SU-DHL-6 (cell line): Measurements from ENCODE around the gene RELL1.

Experiments
- H2AFZ ChIP-seq: fragments of 200-600 bp; sonication (generic); 2 replicates; pipeline ENCODE4 v1.6.1; 2014; ENCODE audit warnings: low read depth, mild to moderate bottlenecking, moderate library complexity, mixed read lengths, antibody characterized with exemption, low read length; ENCODE audit not compliant: severe bottlenecking
- H3F3A ChIP-seq: fragments of 200-600 bp; shearing (Covaris generic); 2 replicates; pipeline ENCODE4 v1.6.0; 2016; ENCODE audit warnings: antibody characterized with exemption, mild to moderate bottlenecking; ENCODE audit not compliant: insufficient read depth
- H3K27ac ChIP-seq: fragments of 200-600 bp; sonication (generic); 2 replicates; pipeline ENCODE4 v1.5.1; 2016; ENCODE audit warnings: low read depth, mild to moderate bottlenecking, low read length, moderate library complexity, mixed read lengths
- H3K27me3 ChIP-seq: fragments of 200-600 bp; sonication (generic), shearing (Covaris generic); 2 replicates; pipeline ENCODE4 v1.6.0; 2014; ENCODE audit warnings: mild to moderate bottlenecking, low read length
- H3K36me3 ChIP-seq: fragments of 200-600 bp; sonication (generic); 2 replicates; pipeline ENCODE4 v1.6.1; 2014; ENCODE audit warnings: mild to moderate bottlenecking, low read length, mixed read lengths
- H3K4me2 ChIP-seq: fragments of 300-600, 200-600 bp; shearing (Covaris generic), sonication (generic); 2 replicates; pipeline ENCODE4 v1.6.0; 2014; ENCODE audit warnings: low read length, low read depth, mild to moderate bottlenecking; ENCODE audit not compliant: poor library complexity, severe bottlenecking
- H3K4me3 ChIP-seq: fragments of 200-600 bp; sonication (generic); 2 replicates; pipeline ENCODE4 v1.5.1; 2014; ENCODE audit warnings: antibody characterized with exemption, low read length, mild to moderate bottlenecking, mixed read lengths; ENCODE audit not compliant: insufficient read depth, poor library complexity, severe bottlenecking
- H3K79me2 ChIP-seq: fragments of 200-600 bp; sonication (generic); 2 replicates; pipeline ENCODE4 v1.6.1; 2014; ENCODE audit warnings: mild to moderate bottlenecking, low read length, moderate library complexity; ENCODE audit not compliant: insufficient read depth
- H3K9ac ChIP-seq: fragments of 200-600 bp; sonication (generic); 2 replicates; pipeline ENCODE4 v1.7.0; 2014; ENCODE audit warnings: mild to moderate bottlenecking, low read length
- H3K9me2 ChIP-seq: fragments of 200-600 bp; sonication (generic); replicated peaks from 2 replicates; pipeline ENCODE4 v1.6.1; 2014; ENCODE audit warnings: low read length; ENCODE audit not compliant: insufficient read depth
- H3K9me3 ChIP-seq: fragments of 200-600 bp; sonication (generic); 2 replicates; pipeline ENCODE4 v1.6.1; 2014; ENCODE audit warnings: low read length, mixed read lengths; ENCODE audit not compliant: insufficient read depth
- H4K20me1 ChIP-seq: fragments of 200-600 bp; sonication (generic); 2 replicates; pipeline ENCODE4 v1.6.1; 2014; ENCODE audit warnings: low read depth, mild to moderate bottlenecking, antibody characterized with exemption, low read length, moderate library complexity, mixed read lengths
- CTCF ChIP-seq: fragments of 200-600 bp; sonication (generic); IDR thresholded peaks from one replicate; pipeline ENCODE4 v1.5.1; 2017; ENCODE audit warnings: antibody characterized with exemption, mild to moderate bottlenecking, low read length, moderate library complexity; ENCODE audit not compliant: insufficient read depth, poor library complexity, severe bottlenecking
- EZH2phosphoT487 ChIP-seq: fragments of 200-600 bp; sonication (generic), shearing (Covaris generic); conservative IDR thresholded peaks from 2 replicates; pipeline ENCODE4 v1.6.1; 2018; ENCODE audit warnings: mild to moderate bottlenecking, antibody characterized with exemption, low read length, moderate library complexity, mixed read lengths

The RELL1 gene

GRCh38 chr4:37648084-37648817 lies 37.9 kb downstream of the RELL1 start:
- H3K9ac ChIP-seq: no peak overlapping the region
- H2AFZ ChIP-seq: no peak overlapping the region
- H3K27me3 ChIP-seq: no peaks in the 10 kb centered on the region
- no peaks in the 10 kb centered on the region for H4K20me1 ChIP-seq
- no peaks in the 10 kb centered on the region for H3K79me2 ChIP-seq
- H3K4me3 ChIP-seq: no peak overlapping the region
- H3K9me3 ChIP-seq: no peaks in the 10 kb centered on the region
- no peaks in the 10 kb centered on the region for H3K9me2 ChIP-seq
- H3K4me2 ChIP-seq: no peak overlapping the region
- TF ChIP-seq EZH2phosphoT487: no peak
- TF ChIP-seq CTCF: no peak
- no peak overlapping the region for H3K27ac ChIP-seq
- H3F3A ChIP-seq: no peaks in the 10 kb centered on the region
- H3K36me3 ChIP-seq: no peaks in the 10 kb centered on the region

DNA sequence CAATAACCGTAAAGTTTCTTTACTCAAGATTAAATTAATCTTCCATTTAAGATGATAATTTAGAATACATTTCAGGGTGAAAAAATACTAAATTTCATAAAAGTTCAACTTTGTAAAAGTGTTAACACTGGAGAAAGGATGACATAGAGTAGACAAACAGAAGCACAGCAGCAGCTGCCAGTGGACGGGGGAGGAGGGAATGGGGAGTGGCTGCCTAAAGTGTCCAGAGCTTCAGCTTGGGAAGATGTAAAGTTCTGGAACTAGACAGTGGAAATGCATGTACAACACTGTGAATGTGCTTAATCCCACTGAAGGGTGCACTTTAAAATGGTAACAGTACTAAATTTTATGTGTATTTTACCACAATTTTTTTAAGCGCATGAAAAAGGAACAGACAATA lies 39.9 kb downstream of the RELL1 start:
- Histone ChIP-seq H3K9me3 (no peaks in the 10 kb centered on the region), H4K20me1 (no peaks in the 10 kb centered on the region), H3K9me2 (no peaks in the 10 kb centered on the region), H3K9ac (no peak overlapping the region), H3K27ac (no peak overlapping the region), H3K4me3 (no peak overlapping the region), H3K27me3 (no peaks in the 10 kb centered on the region), H3K4me2 (no peak overlapping the region), H2AFZ (no peak overlapping the region), H3F3A (no peaks in the 10 kb centered on the region), H3K79me2 (no peaks in the 10 kb centered on the region), H3K36me3 (no peaks in the 10 kb centered on the region)
- TF ChIP-seq CTCF (no peak), EZH2phosphoT487 (no peak)

DNA sequence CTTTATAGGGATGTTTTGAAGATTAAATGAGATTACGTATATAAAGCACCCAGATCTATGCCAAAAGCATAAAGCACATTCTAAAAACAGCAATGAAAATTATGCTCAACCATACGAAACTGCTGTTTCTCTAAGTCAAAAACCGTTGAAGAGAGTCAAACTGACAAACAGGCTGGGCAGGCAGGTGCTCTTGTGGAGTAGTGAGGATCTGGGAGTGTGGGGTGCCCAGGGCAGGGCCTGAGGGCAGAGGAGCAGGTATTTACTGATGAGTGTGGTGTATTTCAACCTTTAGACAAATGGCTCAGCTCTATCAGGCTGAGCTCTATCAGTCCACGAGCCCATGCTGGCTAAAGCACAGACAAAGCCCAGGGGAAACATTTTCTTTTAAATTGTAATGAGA lies 40.4 kb downstream of the RELL1 start:
- H3K79me2 ChIP-seq: no peaks in the 10 kb centered on the region
- no peaks in the 10 kb centered on the region for H3K36me3 ChIP-seq
- H3K9ac ChIP-seq: no peak overlapping the region
- no peak overlapping the region for H3K4me2 ChIP-seq
- no peaks in the 10 kb centered on the region for H3F3A ChIP-seq
- H3K27ac ChIP-seq: no peak overlapping the region
- no peaks in the 10 kb centered on the region for H3K27me3 ChIP-seq
- H3K9me2 ChIP-seq: no peaks in the 10 kb centered on the region
- no peak for TF ChIP-seq EZH2phosphoT487
- no peaks in the 10 kb centered on the region for H4K20me1 ChIP-seq
- H2AFZ ChIP-seq: no peak overlapping the region
- no peak overlapping the region for H3K4me3 ChIP-seq
- no peaks in the 10 kb centered on the region for H3K9me3 ChIP-seq

- Histone ChIP-seq H3K4me3 (no peak overlapping the region), H3K4me2 (no peak overlapping the region), H3K79me2 (no peaks in the 10 kb centered on the region), H3K9ac (no peak overlapping the region), H3K27me3 (no peaks in the 10 kb centered on the region), H3K36me3 (no peaks in the 10 kb centered on the region), H4K20me1 (no peaks in the 10 kb centered on the region), H3K9me2 (no peaks in the 10 kb centered on the region), H2AFZ (no peak overlapping the region), H3K9me3 (no peaks in the 10 kb centered on the region), H3K27ac (no peak overlapping the region), H3F3A (no peaks in the 10 kb centered on the region)
- TF ChIP-seq EZH2phosphoT487 (no peak), CTCF (no peak)
These were observed 41.2 kb downstream of the RELL1 start for GRCh38 chr4:37644962-37645361.
